ENCODE measurements around the gene PCBP3.
A peak's percentile ranks its signal among the peaks of the same experiment; 100 is the strongest.

PCBP3 gene

DNA sequence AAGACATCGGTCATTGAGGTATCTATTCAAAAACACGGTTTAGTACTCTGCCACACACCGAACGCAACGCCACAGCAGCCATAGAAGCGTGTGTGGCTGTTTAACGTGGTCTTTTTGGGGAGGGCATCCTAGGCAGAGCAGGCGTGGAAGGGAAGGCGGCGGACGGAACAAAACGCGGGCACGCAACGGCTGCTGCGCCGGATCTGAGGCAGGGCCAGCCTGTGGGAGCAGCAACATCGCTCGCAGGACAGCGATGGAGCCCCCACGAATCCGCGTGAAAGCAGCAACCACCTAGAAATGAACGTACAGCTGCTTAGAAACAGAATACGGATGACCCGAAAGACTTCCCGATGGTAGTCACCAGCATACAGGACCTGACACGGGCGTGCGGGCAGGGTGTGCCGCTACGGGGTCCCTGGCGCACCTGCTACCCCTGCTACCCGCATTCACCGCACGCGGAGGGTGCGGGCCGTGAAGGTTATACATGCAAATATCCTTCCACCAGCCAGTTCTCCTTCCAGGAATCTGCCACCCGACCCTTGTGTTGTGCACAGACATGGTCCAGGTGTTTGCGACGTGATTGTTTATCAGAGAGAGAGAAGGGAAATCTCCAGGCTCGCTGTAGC is 223.6 kb downstream of the PCBP3 start:
- no peak for DNase-seq

DNA sequence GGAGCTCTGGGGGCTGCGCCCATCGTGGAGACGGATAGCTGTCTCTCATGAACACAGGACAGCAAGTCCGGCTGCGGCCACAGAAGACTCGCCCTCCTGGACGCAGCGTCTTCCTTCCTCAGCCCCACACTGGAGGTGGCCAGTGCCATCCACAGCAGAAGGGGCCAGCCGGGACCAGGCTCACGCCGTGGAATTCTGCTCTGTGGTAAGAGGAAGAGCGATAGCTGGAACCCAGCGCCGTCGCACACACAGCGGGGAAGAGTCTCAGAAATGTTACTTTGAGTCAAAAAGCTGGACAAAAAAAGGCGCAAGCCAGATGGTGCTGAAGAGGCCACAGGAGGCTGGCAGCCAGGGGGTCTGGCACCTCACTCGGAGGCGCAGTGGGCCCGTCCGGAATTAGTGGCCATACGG is 224.2 kb downstream of the PCBP3 start:
- DNase-seq, result no peak

DNA sequence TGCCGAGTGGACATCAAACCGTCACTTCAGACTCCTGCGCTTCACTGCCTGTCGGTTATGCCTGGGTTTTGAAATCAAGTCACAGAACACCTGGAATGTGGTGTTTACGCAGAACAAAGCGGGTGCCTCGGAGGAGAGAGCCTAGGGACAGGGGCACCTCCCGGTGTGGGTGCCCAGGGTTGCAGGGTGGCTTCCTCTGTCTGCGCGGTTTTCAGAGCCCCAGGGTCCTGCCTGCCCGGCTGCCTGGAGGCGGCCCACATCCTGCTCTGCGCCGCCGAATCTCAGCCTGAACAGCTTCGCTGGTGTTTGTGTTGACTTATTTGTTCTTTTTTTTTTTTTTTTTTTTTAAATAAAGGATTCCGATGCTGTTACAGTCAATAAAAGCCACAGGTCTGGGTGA is 224.6 kb downstream of the PCBP3 start:
- no peak for DNase-seq

DNA sequence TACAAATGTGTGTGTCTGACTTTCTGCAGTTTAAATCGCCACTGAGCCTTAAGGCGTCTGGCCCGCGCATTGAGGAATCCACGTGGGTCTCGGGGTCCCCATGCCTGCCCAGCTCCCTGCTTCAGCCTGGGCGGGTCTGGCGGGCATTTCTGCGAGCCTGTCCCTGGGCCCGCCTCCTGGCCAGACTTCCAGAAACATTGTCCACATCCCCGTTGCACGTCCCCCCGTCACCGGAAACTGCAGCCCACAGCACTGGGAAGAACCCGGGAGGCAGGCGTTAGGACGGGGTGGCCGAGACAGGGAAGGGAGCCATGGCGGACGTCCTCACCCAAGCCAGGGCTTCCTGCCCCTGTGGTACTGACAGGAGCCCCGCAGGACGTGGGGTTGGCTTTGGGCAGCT is 225.0 kb downstream of the PCBP3 start:
- no peak for DNase-seq

DNA sequence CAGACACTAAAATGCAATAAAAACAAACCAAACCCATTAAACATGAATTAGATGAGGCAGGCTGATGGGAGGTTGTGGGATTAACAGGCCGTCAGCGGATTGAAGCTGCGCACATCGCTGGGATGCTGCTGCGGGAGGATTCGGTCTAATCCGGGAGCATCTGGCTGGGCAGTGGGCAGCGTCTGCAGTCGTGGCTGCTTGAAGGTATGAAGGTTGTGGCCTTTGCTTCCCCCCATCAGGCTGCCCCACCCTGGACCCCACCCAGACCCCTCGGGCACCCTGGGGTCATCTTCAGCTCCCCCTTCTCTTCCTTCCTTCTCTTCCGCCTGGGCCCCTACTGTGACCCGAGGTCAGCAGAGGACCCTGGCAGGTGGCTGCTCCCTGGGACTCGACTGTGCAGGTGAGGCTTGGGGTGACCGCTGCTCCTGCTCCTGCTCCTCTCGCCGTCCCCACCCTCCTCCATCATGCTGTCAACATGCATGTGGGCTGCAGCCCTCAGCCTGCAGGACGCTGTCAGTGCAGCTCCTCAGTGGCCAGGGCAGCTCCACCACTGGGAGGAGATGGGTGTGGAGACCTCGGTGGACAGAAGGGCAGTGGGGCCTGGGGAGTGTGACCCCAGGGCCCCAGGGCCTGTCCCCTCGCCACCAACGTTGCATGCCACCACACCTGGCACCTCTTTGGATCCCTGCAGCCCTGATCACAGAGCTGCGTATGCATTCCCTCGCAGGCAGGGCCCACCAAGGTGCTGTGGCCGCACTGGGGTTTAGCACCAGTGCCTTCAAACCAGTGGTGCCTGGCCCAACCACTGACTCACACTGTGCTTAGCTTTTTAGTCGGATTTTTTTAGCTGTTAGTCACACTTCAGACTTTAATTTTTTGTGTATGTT is 225.8 kb downstream of the PCBP3 start:
- DNase-seq, result no peak

DNA sequence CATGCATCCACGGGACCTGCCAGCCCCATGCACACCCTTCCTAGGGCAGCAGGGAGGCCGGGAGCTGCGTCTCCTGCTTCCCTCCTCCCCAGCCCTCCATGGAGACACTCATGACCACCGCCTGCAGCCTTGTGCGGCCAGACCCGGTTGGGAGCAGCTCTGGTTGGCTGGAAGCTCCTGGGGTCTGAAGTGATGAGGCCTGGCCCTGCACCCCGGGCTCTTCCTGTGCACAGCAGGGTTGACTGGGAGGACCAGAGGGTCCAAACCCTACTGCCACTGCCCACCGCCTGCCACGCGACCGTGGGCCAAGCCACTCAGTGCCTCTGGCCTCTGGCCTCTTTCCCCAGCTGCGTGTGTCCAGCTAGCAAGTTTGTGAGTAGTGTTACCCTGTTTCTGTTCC is 226.9 kb downstream of the PCBP3 start:
- no peak for DNase-seq

DNA sequence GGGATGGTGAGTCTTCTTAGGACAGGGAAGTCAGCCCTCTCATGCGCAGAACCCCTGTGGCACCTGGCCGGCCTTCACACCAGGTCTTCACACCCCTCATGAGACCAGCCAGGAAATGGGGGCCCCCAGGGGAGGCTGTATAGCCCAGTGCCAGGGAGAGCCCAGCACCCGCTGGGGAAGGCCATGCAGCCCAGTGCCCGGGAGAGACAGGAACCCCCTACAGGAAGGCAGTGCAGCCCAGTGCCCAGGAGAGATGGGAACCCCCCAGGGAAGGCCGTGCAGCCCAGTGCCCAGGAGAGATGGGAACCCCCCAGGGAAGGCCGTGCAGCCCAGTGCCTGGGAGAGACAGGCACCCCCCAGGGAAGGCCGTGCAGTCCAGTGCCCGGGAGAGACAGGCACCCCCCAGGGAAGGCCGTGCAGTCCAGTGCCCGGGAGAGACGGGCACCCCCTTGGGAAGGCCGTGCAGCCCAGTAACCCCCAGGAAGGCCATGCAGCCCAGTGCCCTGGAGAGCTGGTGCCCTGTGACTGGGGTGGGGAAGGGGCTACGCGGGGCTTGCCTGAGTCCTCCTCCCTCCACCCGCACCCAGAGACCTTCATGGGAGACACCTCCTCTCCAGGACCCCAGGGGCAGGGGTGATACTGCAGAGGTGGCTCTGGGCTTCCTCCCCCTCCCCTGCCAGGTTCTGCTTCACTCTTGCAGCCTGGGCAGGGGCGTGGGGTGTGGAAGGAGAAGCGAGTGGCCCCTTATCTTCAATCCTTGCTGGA is 227.5 kb downstream of the PCBP3 start:
- no peak for DNase-seq

DNA sequence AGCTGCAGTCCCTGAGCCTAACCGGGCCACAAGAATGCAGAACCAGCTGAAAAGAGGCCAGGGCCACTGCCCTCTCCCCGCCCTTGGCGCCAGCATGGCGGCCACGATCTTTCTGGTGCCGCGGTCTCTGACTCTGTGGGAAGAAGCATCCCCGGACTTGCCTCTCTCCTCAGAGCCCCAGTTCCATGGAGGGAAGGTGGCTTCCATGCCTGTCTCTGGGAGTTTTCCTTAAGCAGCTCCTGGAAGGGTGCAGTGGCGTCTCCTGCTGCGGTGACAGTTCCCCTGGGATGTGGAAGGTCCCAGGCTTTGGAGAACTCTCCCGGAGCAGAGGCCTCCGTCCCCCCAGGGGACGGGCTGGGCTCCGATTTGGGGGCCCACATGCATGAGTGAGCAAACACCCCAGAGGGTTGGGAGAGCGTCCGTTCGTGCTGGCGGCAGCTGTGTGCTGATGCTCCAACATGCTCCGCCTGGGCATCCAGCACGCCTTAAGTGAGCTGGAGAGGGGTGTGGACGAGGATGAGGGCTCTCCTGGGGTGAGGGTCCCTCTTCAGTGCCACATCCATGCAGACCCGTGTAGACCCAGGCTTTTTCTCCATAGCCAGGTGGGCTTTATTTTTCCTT is 228.2 kb downstream of the PCBP3 start:
- DNase-seq, result no peak

DNA sequence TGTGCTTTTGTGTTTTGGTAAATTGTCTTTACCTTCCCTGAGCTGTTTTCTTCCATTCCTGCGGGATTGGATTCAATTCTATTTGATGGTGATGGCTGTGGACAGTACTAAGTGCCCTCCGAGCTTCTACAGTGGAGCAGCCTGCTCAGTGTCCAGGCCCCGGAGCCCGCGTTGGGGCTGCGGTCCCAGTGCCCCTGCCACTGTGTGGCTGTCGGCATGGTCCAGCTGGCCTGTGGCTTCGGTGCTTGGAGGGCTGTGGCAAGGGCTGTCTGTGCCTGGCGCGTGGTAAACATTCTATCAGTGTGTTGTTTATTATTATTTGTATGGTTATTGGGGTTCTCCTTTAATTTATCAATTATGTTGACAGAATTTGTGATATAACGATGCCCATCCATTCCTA is 228.9 kb downstream of the PCBP3 start:
- DNase-seq, result no peak

DNA sequence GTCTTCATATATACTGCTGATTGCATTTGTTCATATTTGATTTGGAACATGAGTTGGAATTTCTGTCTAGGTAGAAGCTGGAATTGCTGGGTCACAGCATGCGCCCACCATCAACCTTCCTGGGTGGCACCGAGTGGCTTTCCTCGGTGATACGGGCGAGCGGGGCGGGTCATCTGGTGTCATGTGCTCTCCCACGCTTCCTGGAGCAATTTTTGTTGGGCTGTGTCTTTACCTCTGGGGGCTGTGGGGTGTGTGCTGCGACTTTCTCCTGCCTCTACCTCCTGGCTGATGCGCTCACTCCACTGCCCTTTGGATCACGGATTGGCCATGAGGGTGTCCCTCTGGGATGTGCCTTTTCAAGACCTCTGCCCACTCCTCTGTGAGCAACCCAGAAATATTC is 229.4 kb downstream of the PCBP3 start:
- no peak for DNase-seq

DNA sequence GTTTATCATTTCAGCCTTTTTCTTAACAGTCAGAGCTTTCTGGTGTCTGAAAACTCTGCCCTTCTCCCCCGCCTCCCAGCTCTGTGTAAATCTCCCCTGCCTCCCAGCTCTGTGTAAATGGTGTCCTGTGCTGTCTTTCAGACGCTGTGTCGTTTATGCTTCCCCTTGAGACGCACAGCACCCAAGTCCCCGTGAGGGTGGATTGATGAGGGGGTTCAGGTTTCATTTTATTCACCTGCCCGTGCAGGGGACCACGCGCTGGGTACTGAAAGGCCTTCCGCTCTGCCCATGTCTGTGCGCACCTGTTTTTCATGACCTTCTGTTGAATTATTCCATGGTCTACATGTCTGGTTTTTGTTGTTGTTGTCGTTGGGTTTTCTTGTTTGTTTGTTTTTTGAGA is 229.9 kb downstream of the PCBP3 start:
- DNase-seq, result no peak

DNA sequence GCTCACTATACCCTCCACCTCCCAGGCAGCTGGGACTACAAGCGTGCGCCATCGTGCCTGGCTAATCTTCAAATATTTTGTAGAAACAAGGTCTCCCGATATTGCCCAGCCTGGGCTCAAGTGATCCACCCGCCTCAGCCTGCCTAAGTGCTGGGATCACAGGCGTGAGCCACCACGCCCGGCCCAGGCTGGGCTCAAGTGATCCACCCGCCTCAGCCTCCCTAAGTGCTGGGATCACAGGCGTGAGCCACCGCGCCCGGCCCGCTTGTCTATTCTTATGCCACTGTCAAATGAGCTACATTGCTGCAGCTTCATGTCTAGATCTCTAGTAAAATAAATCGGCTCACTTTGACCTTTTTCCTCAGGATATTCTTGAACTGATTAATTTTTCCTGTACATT is 230.3 kb downstream of the PCBP3 start:
- DNase-seq, result no peak

DNA sequence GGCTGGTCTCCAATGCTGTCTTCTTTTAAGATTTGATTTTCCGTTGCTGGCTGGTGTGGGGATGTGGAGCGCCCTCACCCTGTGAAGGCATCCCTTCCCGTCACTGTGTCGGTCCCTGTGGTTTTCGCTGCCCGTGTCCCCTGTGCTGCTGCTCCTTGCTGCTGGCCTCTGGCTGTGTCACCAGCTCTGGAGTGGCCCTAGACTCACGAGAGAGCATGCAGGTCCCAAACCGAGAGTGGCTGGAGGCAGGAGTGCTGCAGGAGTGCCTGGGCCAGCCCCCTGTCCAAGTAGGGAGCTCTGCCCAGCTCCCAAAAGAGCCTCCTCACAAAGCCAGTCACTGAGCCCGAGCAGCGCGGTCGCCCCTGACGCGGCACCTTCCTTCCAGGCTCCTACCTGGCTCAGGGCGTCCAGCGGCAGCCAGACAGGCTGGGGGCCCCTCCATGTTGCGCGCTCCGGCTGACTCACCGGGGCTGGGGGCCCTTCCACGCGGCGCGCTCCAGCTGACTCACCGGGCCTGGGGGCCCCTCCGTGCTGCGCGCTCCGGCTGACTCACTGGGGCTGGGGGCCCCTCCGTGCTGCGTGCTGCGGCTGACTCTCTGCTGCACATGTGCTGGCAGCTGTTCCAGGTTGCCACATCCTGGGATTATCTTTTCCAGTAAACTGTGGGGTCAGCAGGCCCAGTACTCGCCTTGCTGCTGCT is 231.3 kb downstream of the PCBP3 start:
- no peak for DNase-seq

DNA sequence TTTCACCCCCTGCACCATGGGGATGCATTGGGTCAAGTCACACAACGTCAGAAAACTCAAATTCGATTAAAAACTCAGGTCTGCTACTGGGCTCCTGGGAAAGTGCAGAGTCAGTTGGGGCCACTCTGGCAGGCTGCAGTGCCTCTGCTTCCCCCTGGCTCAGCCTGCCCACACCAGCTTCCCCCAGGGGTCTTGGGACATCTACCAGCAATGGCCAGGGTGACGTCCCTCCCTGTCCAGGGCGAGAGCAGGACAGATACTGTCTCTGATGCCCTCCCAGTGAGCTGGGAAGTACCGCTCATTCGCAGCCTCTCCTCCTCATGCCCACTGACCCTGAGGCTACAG is 231.9 kb downstream of the PCBP3 start:
- no peak for DNase-seq

DNA sequence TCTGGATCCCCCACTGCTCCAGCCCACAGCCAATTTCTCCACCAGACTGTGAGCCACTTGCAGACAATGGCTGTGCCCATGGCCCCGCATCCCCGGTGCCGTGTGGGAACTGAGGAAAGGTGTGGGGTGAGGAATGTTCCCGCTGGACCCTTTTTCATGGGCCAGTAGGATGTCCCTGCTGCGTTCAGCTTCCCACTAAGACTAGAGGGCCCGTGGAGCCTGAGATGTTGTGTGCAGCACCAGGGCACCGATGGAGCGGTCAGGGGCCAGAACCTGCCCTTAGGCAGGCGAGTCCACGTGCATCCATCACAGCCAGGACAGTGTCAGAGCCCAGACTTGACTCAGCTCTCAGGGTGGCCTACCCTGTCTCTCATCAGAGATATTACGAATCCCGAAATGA is 232.4 kb downstream of the PCBP3 start:
- no peak for DNase-seq

DNA sequence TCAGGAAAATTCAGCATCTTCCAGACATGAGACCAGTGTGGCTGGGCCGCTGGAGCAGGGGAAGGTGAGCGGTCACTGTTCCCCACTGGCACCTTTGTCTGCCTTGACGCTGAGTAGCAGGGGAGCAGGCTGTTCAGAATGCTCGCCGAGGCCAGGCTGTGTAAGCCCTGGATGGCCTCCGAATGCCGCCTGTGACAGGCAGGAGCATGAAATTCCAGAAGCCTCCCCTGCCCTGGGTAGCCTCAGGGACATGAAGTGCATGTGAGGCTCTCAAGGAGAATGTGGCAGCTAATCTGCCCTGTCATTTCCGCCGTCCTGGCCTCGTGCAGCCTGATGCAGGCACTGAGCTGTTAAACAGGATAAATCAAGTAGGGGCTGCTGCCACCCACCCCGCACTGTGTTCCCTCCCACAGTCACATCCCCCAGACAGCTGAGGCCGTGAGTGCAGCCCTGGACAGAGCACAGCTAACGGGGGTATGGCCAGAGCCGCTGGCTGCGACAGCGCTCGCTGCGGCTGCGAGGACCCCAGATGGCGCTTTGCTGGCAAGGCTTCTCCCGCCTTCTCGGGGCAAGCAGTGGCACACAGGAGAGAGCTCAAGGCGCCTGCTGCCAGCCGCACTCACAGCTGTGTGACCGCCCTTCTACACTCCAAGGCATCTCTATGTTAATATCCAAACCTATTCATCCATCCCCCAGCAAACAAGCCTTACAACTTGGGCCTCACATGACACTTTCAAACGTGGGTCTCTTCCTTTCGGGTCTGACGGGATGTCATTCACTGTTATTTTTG is 233.1 kb downstream of the PCBP3 start:
- no peak for DNase-seq

DNA sequence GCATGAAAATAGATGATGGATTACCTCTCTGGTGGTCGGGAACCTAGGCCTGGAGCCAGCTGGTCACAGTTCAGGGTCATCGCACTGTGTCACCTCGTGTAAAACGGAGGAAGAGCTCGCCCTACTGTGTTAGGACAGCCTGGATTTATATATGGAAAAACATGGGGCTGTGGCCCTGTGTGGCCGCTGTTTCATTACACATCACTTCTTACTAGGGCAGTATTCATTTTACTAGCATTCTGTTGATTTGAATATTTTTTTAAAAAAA is 233.6 kb downstream of the PCBP3 start:
- DNase-seq, result no peak

DNA sequence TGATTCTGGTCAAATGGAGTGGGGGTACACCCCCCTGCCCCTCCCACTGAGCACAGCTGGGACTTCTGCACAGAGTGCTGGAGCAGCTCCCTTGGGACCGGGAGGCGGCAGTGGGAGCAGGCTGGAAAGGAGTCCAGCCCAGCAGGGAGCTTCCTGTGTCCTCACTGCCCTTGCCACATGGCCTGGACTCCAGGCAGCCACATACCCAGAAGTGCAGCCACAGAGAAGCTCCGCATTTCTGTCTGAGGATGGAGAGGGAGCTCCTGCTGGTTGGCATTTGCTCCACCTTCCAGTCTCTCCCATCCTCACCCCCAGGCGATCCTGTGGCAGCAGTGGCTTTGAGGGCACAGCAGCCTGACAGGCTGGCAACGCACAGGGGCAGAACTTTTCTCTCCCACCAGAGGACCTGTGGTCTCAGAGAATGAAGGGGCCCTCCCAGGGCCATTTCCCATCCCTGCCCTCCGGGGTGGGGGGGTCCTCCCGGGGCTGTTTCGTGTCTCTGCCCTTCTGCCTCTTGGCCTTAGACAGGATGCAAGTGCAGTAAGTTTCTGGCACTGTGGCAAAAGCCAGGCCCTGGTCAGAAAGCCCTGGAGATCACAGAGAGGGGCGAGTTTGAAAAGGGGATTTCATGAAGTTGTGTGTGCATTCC is 234.4 kb downstream of the PCBP3 start:
- DNase-seq, result no peak

DNA sequence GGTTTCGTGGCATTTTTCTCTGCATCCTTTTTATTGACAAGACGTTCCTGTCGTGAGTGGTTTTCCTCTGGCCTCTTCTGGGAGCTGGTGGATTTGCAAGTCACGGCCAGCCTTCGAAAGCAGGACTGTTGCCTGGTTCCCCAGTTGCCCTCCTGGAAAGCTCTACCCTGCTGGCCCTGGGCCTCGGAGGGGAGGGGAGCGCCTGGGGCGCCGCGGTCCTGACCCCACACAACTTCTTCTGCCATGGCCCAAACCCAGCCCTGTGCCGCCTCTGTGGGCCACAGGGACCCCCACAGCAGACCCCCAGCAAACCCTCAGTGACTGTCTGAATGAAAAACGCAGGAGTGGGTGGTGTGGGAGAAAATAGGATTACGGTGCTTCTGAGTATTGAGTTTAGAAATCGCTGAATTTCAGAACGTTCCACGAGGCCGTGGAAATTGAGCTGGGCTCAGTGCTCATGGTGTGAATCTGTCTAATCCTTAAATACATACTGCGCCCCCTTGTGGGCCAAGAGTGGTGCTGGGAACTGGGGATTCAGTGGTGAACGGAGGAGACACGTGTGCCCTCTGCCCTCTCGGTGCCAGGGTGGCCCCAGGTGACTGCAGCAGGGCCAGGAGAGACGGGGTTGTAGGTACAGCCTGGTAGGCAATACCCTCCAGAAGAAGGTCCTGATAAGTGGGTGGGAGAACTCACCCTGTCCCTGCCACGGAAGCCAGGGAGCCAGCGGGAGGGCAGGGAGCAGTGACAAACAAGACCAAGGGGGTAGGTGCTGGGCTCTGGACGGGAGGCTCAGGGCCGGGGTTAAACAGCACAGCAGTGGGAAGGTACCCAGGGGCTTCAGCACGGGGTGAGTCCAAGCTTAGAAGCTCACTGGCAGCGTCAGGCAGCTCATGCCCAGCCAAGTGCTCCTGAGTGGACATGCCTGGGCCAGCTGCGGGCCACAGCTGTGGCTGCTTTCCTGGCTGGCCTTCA is 236.9 kb downstream of the PCBP3 start:
- peak; percentile 73 for DNase-seq

DNA sequence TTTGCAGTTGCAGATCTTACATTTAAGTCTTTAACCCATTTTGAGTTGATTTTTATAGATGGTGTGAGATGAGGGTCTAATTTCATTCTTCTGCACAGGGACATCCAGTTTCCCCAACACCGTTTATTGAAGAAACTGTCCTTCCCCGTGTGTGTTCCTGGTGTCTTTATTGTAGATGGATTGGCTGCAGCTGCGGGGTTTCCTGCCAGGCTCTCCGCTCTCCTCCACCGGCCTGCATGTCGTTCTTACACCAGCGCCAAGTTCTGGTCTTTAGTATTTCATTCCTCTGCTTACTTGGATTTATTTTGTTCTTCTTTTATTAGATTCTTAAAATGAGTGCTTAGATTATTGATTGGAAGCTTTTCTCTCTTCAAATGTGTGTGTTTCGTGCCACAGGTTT is 239.1 kb downstream of the PCBP3 start:
- DNase-seq, result no peak

DNA sequence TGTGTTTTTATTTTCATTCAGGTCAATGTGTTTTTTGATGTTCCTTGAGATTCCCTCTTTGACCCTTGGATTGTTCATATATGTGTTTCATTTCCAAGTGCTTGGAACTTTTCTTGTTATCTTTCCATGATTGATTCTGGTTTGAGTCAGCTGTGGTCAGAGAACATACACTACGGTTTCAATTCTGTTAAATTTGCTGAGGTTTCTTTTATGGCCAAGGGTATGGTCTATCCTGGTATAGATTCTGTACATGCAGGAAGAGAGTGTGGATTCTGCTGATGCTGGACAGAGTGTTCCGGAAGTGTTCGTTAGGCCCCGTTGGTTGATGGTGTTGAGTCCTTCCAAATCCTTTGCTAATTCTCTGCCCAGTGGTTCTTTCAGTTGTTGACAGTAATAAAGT is 239.6 kb downstream of the PCBP3 start:
- DNase-seq, result no peak
